Anterior cingulate cortex (tissue), 58 donors: ENCODE results near the gene MCEMP1.
A peak's percentile ranks its signal among the peaks of the same experiment; 100 is the strongest.

Source experiments
- DNase-seq, 58 donors: peaks; one replicate each; lab custom pipeline; 2025; lab: John Stamatoyannopoulos, UW

MCEMP1 gene

DNA sequence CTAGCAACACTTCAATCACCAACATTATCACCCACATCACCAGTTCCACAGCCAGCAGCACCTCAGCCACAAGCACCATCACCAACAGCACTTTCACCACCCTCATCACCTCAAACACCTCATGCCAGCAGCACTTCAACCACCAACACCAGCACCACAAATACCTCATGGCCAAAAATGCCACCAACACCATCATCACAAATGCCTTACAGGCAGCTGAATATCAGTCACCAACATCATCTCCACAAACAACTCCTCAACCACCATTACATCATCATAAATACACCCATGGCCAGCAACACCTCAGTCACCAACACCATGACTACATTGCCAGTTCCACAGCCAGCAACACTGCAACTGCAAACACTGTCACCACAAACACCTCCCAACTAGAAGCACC, 14.6 kb downstream of the MCEMP1 start:
- DNase-seq, result no peak

DNA sequence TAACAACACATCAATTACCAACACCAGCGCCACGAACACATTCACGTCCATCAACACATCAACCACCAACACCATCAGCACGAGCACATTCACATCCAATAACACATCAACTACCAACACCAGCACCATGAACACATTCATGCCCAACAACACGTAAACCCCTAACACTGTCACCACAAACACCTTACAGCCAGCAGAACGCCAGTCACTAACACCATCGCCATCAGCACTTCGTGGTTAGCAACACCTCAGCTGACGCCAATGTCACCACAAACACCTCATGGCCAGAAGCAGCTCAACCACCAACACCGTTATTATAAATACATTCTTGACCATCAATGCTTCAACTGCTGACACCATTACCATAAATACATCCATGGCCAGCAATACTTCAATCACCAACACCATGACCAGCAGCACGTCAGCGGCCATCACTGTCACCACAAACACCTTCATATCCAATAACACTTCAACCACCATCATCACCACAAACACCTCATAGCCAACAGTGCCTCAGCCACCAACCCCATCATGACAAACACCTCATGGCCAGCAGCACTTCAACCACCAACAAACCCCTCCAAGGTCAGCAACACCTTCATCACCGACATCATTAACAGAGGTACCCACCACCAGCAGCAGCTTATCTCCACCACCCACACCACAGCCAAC, 15.7 kb downstream of the MCEMP1 start:
- DNase-seq, result no peak

- no peak for DNase-seq
Observed at GRCh38 chr19:7694499-7694898, 17.6 kb downstream of the MCEMP1 start.

- no peak for DNase-seq
Observed at GRCh38 chr19:7697721-7698287, 20.9 kb downstream of the MCEMP1 start.

GRCh38 chr19:7698583-7698982, 21.7 kb downstream of the MCEMP1 start:
- DNase-seq, result no peak

GRCh38 chr19:7699003-7699402, 22.1 kb downstream of the MCEMP1 start:
- no peak for DNase-seq

DNA sequence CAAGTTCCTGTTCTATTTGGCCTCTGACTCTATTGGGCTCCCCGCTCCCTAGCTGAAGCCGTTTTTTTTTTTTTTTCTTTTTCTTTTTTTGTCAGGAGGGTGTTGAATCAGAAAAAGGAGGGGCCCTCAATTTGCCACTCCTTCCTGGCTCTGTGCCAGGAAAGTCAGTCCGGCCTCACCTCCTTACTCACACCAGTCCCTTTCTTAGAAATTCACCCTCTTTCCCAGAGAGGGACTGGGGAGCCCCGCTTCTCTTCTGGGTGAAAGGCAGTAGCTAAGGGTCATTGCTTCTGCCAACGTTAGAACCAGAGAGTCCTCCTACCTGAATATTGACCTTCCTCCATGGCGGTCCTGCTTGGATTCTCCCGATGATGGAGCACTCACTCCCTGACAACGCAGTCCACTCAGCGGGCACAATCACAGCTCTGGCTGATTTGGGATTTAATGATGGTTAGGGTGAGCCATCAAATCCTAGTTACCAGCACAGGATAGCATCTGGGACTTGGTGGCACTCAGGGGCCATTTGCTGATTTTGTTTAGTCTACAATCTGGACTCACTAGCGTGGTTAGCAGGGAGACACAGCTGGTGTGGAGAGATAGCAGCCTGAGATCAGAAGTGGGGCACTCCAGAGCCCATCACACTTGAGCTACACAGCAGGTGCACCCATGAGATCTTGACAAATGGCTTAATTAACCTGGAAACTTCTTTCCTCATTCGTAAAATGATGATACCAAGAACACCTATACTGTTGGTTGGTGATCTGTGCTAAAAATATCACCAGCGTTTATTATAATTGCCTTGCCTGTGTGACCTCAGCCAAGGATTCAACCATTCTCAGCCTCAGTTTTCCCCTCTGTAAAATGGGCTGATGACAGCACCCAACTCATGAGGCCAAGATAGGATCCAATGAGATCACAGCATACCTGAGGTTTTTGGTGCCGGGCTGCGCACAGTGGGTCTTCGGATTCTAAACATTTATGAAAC, 22.8 kb downstream of the MCEMP1 start:
- DNase-seq, result no peak

- no peak for DNase-seq
Observed at GRCh38 chr19:7701049-7701653, 24.3 kb downstream of the MCEMP1 start.

GRCh38 chr19:7701654-7702457, 25.0 kb downstream of the MCEMP1 start, which contains the start of gene FCER2:
Gene FCER2, minus strand, starts transcription at chr19:7702131. Its CDS starts 2,371 bp downstream, at chr19:7699760.
- DNase-seq, result no peak

GRCh38 chr19:7703332-7703731, 26.4 kb downstream of the MCEMP1 start:
- DNase-seq, result no peak

DNA sequence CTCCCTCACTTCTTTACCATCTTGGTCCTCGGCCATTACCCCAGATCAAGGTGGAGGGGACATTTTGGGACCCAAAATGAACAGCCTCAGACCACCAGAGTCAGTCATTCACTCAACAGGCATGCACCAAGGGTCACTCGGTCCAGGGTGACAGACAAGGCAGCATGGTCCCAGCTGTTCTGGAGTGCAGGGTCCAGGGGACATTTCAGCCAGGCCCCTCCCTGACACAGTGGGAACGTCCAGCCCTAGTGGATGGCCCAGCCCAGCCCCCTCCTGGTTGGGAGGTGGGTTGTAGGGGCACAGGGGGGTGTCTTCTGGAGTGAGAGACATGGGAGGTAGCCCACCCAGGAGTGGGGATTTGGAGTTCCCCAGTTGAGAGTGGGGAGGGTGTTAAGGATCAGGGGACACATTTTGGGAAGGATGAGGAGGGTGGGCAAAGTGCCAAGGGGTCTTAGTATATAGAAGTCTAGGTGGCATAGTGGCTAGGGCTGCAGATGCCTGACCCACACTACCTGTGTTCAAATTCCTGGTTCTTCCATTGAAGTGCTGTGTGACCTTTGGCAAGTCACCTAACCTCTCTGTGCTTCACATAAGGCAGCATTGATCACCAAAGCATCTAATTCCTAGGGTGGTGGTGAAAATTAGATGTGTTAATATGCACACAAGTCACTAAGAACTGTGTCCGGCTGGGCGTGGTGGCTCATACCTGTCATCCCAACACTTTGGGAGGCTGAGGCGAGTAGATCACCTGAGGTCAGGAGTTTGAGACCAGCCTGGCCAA, 27.6 kb downstream of the MCEMP1 start:
- DNase-seq, result no peak

GRCh38 chr19:7705387-7706187, 28.7 kb downstream of the MCEMP1 start:
- peak in 2 of 58 donors; percentile 2 for DNase-seq

GRCh38 chr19:7706188-7706954, 29.5 kb downstream of the MCEMP1 start:
- no peak for DNase-seq

- DNase-seq, result no peak
Observed at GRCh38 chr19:7706955-7707456, 30.1 kb downstream of the MCEMP1 start.

DNA sequence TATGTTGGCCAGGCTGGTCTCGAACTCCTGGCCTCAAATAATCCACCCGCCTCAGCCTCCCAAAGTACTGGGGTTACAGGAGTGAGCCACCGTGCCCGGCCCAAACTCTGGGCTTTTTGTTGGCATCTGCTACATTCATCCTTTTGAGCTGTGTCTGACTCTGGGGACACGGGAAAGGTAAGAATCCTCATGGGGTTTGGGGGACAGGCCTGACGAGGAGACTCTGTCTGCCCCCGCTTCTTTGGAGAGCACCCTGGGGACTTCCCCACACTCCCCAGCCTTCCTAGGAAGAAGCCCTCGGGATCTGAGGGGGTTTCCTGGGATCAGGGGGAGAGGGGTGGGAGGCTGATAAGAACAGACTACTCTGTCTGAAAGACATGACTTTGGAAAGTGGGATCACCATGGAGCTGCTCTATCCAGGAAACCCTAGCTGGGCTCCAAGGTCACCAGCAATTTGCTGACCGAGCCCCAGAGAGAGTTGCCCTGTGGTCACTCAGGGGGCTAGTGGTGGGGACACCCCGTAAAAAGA, 33.1 kb downstream of the MCEMP1 start:
- no peak for DNase-seq

GRCh38 chr19:7710616-7711015, 33.7 kb downstream of the MCEMP1 start:
- no peak for DNase-seq

- DNase-seq, result no peak
Observed at GRCh38 chr19:7715671-7716070, 38.8 kb downstream of the MCEMP1 start.
